Fibroblast of mammary gland (primary cell): ENCODE measurements around the gene ATXN1L.
"Not testable (repeated sequence)": the region's sequence is repeated elsewhere in the genome, so short reads cannot be mapped to it uniquely, and the experiment has no call there.

Experiments
- DNase-seq: peaks from one replicate; pipeline ENCODE4 v3.0.0-alpha.2; 2010; ENCODE audit warnings: low read depth
- H3K4me3 ChIP-seq: 2 replicates; pipeline ENCODE4 v1.5.1; 2011; ENCODE audit warnings: low read depth, mild to moderate bottlenecking, low read length, moderate library complexity; ENCODE audit not compliant: control insufficient read depth
- CTCF ChIP-seq: conservative IDR thresholded peaks from 2 replicates; pipeline ENCODE4 v1.5.1; 2011; ENCODE audit warnings: low read depth, low read length, inconsistent platforms; ENCODE audit not compliant: control insufficient read depth, insufficient read depth

ATXN1L gene

GRCh38 chr16:71904239-71904638 lies 58.5 kb downstream of the ATXN1L start:
- no peak for TF ChIP-seq CTCF
- no peak overlapping the region for H3K4me3 ChIP-seq

GRCh38 chr16:71905765-71906164 lies 60.0 kb downstream of the ATXN1L start:
- DNase-seq, H3K4me3 ChIP-seq: not testable (repeated sequence)

More at GRCh38 chr16:71904239-71904638, 58.5 kb downstream of the ATXN1L start:
- no peak for DNase-seq
